Measurements from ENCODE around the gene LINS1.

DNA sequence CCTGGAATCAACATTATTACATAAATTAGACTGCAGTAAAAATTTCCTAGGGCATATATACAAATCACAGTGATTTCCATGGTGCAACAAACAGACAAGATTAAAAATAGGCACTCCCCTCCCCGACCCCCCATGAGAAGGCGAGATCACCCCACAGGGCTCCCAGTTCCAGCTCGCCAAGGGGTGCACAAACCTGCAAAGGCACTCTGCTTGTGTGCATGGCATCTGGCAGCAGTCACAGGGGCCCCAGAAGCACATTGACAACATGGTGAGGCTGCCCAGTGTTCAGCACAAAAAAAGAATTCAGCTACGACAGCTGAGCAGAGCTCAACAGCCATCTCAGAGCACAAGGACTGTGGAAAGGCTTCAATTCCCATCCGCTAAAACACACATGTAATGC, 54.0 kb downstream of the LINS1 start:
- no peak for TF ChIP-seq POLR2A (IDR thresholded peaks at IDR 0.05)
- TF ChIP-seq, protein P1, sequence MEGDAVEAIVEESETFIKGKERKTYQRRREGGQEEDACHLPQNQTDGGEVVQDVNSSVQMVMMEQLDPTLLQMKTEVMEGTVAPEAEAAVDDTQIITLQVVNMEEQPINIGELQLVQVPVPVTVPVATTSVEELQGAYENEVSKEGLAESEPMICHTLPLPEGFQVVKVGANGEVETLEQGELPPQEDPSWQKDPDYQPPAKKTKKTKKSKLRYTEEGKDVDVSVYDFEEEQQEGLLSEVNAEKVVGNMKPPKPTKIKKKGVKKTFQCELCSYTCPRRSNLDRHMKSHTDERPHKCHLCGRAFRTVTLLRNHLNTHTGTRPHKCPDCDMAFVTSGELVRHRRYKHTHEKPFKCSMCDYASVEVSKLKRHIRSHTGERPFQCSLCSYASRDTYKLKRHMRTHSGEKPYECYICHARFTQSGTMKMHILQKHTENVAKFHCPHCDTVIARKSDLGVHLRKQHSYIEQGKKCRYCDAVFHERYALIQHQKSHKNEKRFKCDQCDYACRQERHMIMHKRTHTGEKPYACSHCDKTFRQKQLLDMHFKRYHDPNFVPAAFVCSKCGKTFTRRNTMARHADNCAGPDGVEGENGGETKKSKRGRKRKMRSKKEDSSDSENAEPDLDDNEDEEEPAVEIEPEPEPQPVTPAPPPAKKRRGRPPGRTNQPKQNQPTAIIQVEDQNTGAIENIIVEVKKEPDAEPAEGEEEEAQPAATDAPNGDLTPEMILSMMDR (IDR thresholded peaks at IDR 0.05) = no peak
- TF ChIP-seq EP300 (IDR thresholded peaks at IDR 0.05) = no peak
- no peak for TF ChIP-seq POLR2AphosphoS5 (IDR thresholded peaks at IDR 0.05)

Measured in stomach (tissue), 4 donors.